IMR-90 (cell line): Measurements from ENCODE around the gene VAV3. TPM values are rescaled to one million over a fixed set of nuclear protein-coding genes. Genes with fewer than 3 reads are reported as not detected.

Experiments used
- ATAC-seq: fragments of 200-7000 bp; cut with Tn5 transposase; 2 replicates; pipeline ENCODE4 v1.9.1; 2020; ENCODE audit warnings: low read depth, mild to moderate bottlenecking, moderate library complexity
- BruUV-seq: library from RNA; stranded (reverse); fragments of 400-500 nt; replicated peaks from 2 replicates; lab custom pipeline; 2021; lab: Mats Ljungman, UMichigan
- CTCF ChIA-PET: fragments of 300-600 bp; formaldehyde crosslinking; extraction: SDS; loops from one replicate; lab custom pipeline; 2021; ENCODE audit warnings: antibody characterized with exemption; lab: Yijun Ruan, JAX
- POLR2A ChIA-PET: fragments of 300-600 bp; sonication (Branson Sonifier 250); formaldehyde crosslinking; loops from one replicate; lab custom pipeline; 2022; ENCODE audit warnings: antibody characterized with exemption; ENCODE audit not compliant: unreplicated experiment; lab: Charles Lee
- DNase-seq: peaks from one replicate; pipeline ENCODE4 v3.0.0; 2013
- H2AFZ ChIP-seq: replicated peaks from 2 replicates; pipeline ENCODE3; 2013; ENCODE audit warnings: low read length, mild to moderate bottlenecking; ENCODE audit not compliant: poor library complexity
- H2AK5ac ChIP-seq: 2 replicates; pipeline ENCODE4 v1.6.1; 2013; ENCODE audit warnings: low read depth, low read length, inconsistent platforms
- H2AK9ac ChIP-seq: replicated peaks from 2 replicates; pipeline ENCODE3; 2013; ENCODE audit warnings: mild to moderate bottlenecking, low read depth, low read length, moderate library complexity; ENCODE audit not compliant: poor library complexity
- H2BK120ac ChIP-seq: 2 replicates; pipeline ENCODE4 v1.6.1; 2013; ENCODE audit warnings: low read depth, low read length, inconsistent platforms
- H2BK15ac ChIP-seq: 3 replicates; pipeline ENCODE4 v1.6.1; 2013; ENCODE audit warnings: low read depth, low read length, inconsistent platforms
- H2BK20ac ChIP-seq: 2 replicates; pipeline ENCODE4 v1.6.1; 2013; ENCODE audit warnings: low read depth, mild to moderate bottlenecking, inconsistent platforms, low read length, moderate library complexity
- H2BK5ac ChIP-seq: 2 replicates; pipeline ENCODE4 v1.6.1; 2013; ENCODE audit warnings: mild to moderate bottlenecking, low read depth, low read length, inconsistent platforms; ENCODE audit not compliant: poor library complexity, severe bottlenecking
- H3K14ac ChIP-seq: replicated peaks from 2 replicates; pipeline ENCODE4 v1.6.1; 2013; ENCODE audit warnings: low read depth, low read length, inconsistent platforms
- H3K18ac ChIP-seq: 2 replicates; pipeline ENCODE4 v1.6.1; 2013; ENCODE audit warnings: low read depth, low read length, control low read depth
- H3K23ac ChIP-seq: 2 replicates; pipeline ENCODE4 v1.6.1; 2013; ENCODE audit warnings: low read depth, low read length, inconsistent platforms
- H3K27ac ChIP-seq: 2 replicates; pipeline ENCODE4 v1.5.1; 2013; ENCODE audit warnings: mild to moderate bottlenecking, control low read depth, low read length; ENCODE audit not compliant: insufficient read depth
- H3K27me3 ChIP-seq: 2 replicates; pipeline ENCODE4 v1.6.1; 2013; ENCODE audit warnings: low read length; ENCODE audit not compliant: control insufficient read depth, insufficient read depth
- H3K36me3 ChIP-seq: 2 replicates; pipeline ENCODE4 v1.6.1; 2013; ENCODE audit warnings: low read length, mixed read lengths; ENCODE audit not compliant: control insufficient read depth, insufficient read depth
- H3K4ac ChIP-seq: 2 replicates; pipeline ENCODE4 v1.6.1; 2013; ENCODE audit warnings: low read depth, low read length, inconsistent platforms
- H3K4me1 ChIP-seq: 2 replicates; pipeline ENCODE4 v1.6.1; 2013; ENCODE audit warnings: low read length, mixed read lengths; ENCODE audit not compliant: control insufficient read depth, insufficient read depth
- H3K4me2 ChIP-seq: 2 replicates; pipeline ENCODE4 v1.6.1; 2013; ENCODE audit warnings: low read depth, mild to moderate bottlenecking, control low read depth, low read length, moderate library complexity
- H3K4me3 ChIP-seq: 2 replicates; pipeline ENCODE4 v1.5.1; 2013; ENCODE audit warnings: low read depth, mild to moderate bottlenecking, control low read depth, low read length, moderate library complexity; ENCODE audit not compliant: insufficient read depth
- H3K56ac ChIP-seq: 2 replicates; pipeline ENCODE4 v1.6.1; 2013; ENCODE audit warnings: low read length, inconsistent platforms; ENCODE audit not compliant: insufficient read depth; ENCODE audit errors: extremely low read depth
- H3K79me1 ChIP-seq, 2 experiments: 2 replicates each; pipeline ENCODE4 v1.6.1; 2013; ENCODE audit warnings: low read length in 2 of 2, inconsistent platforms in 1 of 2, low read depth in 1 of 2
- H3K9ac ChIP-seq: 2 replicates; pipeline ENCODE4 v1.6.1; 2013; ENCODE audit warnings: low read depth, low read length, control low read depth
- H3K9me1 ChIP-seq: 2 replicates; pipeline ENCODE4 v1.6.1; 2013; ENCODE audit warnings: low read length, inconsistent platforms; ENCODE audit not compliant: insufficient read depth
- H3K9me3 ChIP-seq: 2 replicates; pipeline ENCODE4 v1.6.1; 2013; ENCODE audit warnings: low read length; ENCODE audit not compliant: control insufficient read depth, insufficient read depth
- H4K20me1 ChIP-seq: 2 replicates; pipeline ENCODE4 v1.6.1; 2013; ENCODE audit warnings: low read length, inconsistent platforms; ENCODE audit not compliant: insufficient read depth
- H4K5ac ChIP-seq: 2 replicates; pipeline ENCODE4 v1.6.1; 2013; ENCODE audit warnings: mild to moderate bottlenecking, low read depth, low read length, control low read depth
- H4K8ac ChIP-seq, 2 experiments: 2 replicates each; pipeline ENCODE4 v1.6.1; 2013; ENCODE audit warnings: low read depth in 2 of 2, low read length in 2 of 2, control low read depth in 1 of 2, inconsistent platforms in 1 of 2
- H4K91ac ChIP-seq: 2 replicates; pipeline ENCODE4 v1.6.1; 2013; ENCODE audit warnings: low read depth, low read length, inconsistent platforms; ENCODE audit not compliant: insufficient read depth
- CHD1 ChIP-seq: IDR thresholded peaks from 2 replicates; pipeline ENCODE4 v1.6.1; 2012; ENCODE audit warnings: low read depth, low read length, improper control_type of control experiment
- WGBS, 2 experiments: methylation state at CpG; one replicate each; pipeline versions ENCODE4 v1.1.5 to v1.1.7; 2013; ENCODE audit warnings: missing lambda C conversion rate in 2 of 2; ENCODE audit not compliant: insufficient read length in 1 of 2; ENCODE audit errors: extremely low coverage in 2 of 2; 5-methylcytosine and 5-hydroxymethylcytosine counted together
- dilution Hi-C: fragments of 300-500 bp; cut with HindIII; formaldehyde crosslinking; loops from one replicate; pipeline ENCODE4 v1.14.3; 2018; ENCODE audit warnings: low sequenced_read_pairs; ENCODE audit not compliant: unreplicated experiment
- in situ Hi-C: fragments of 300-500 bp; cut with MboI; formaldehyde crosslinking; loops from 3 replicates; pipeline ENCODE4 v1.14.3; 2019; ENCODE audit warnings: low sequenced_read_pairs, inconsistent platforms, mixed read lengths
- intact Hi-C: fragments of 100-400 bp; cut with micrococcal nuclease; formaldehyde crosslinking; loops from 2 replicates; pipeline ENCODE4 v1.10.0; 2022
- polyA plus RNA-seq, 3 experiments: library from polyadenylated mRNA; depleted of rRNA; stranded (reverse); fragments of >200 nt; gene quantifications; 2 replicates each; pipeline ENCODE4 v1.2.3, GENCODE V29; 2012; ENCODE audit warnings: low replicate concordance in 1 of 3
- total RNA-seq: library from RNA; depleted of rRNA; stranded (reverse); fragments of >200 nt; gene quantifications from 2 replicates; pipeline ENCODE4 v1.2.3, GENCODE V29; 2012

VAV3 gene
- total and polyA plus RNA-seq, 2 of the 4 experiments (the other 2 are of a cell fraction): 0.12 to 0.18 TPM

GRCh38 chr1:107687849-107688753, 276.9 kb downstream of the VAV3 start:
- DNase-seq (no peak), ATAC-seq (no peak)
- Histone ChIP-seq H3K18ac (no peak overlapping the region), H3K4me3 (no peak overlapping the region), H3K9me3 (no peaks in the 10 kb centered on the region), H3K14ac (no peak overlapping the region), H2BK15ac (no peak overlapping the region), H2AFZ (no peak overlapping the region), H3K56ac (no peak overlapping the region), H2BK120ac (no peak overlapping the region), H4K91ac (no peak overlapping the region), H3K27me3 (no peaks in the 10 kb centered on the region), H4K8ac (no peak overlapping the region), H3K27ac (no peak overlapping the region), H2AK9ac (no peak overlapping the region), H3K9ac (no peak overlapping the region), H4K5ac (no peak overlapping the region), H3K23ac (no peak overlapping the region), H3K4ac (no peak overlapping the region), H2AK5ac (no peak overlapping the region), H3K4me2 (no peak overlapping the region), H2BK5ac (no peak overlapping the region), H3K36me3 (no peaks in the 10 kb centered on the region), H3K79me1 (no peaks in the 10 kb centered on the region), H4K20me1 (no peaks in the 10 kb centered on the region), H3K4me1 (no peaks in the 10 kb centered on the region), H3K9me1 (no peaks in the 10 kb centered on the region), H2BK20ac (no peak overlapping the region)
- WGBS, 2 experiments: 97% methylated on average over 5 of the region's 9 CpGs; no CpG with 5 or more reads in 1 of the 2 experiments
- intact Hi-C loops (no loop called here), dilution Hi-C loops (no loop called here), in situ Hi-C loops (no loop called here)
- ChIA-PET POLR2A (no interaction called here), CTCF (no interaction called here)
- BruUV-seq: no TSS peak
- TF ChIP-seq CHD1: no peak
